ES-I3 (cell line): ENCODE results near the gene LSM11.

ENCODE experiments used
- H3K36me3 ChIP-seq: 2 replicates; pipeline ENCODE4 v1.6.1; 2013; ENCODE audit warnings: mild to moderate bottlenecking, low read length, control low read depth, moderate library complexity; ENCODE audit not compliant: insufficient read depth
- H3K4me1 ChIP-seq: 2 replicates; pipeline ENCODE4 v1.6.1; 2013; ENCODE audit warnings: mild to moderate bottlenecking, control low read depth, low read length; ENCODE audit not compliant: insufficient read depth
- H3K9ac ChIP-seq: 2 replicates; pipeline ENCODE4 v1.6.1; 2013; ENCODE audit warnings: low read depth, mild to moderate bottlenecking, low read length, moderate library complexity
- H3K9me3 ChIP-seq: 2 replicates; pipeline ENCODE4 v1.6.1; 2013; ENCODE audit warnings: mild to moderate bottlenecking, low read length, moderate library complexity; ENCODE audit not compliant: control insufficient read depth, insufficient read depth

LSM11 gene

GRCh38 chr5:157745041-157745456 lies 1.5 kb downstream of the LSM11 start:
- no peak overlapping the region for H3K9ac ChIP-seq
- no peaks in the 10 kb centered on the region for H3K9me3 ChIP-seq
- H3K4me1 ChIP-seq = no peaks in the 10 kb centered on the region
- H3K36me3 ChIP-seq = no peaks in the 10 kb centered on the region

GRCh38 chr5:157747173-157747740 lies 3.7 kb downstream of the LSM11 start:
- H3K9me3 ChIP-seq = no peaks in the 10 kb centered on the region
- H3K9ac ChIP-seq = no peak overlapping the region
- no peaks in the 10 kb centered on the region for H3K4me1 ChIP-seq
- H3K36me3 ChIP-seq = no peaks in the 10 kb centered on the region

- Histone ChIP-seq H3K4me1 (no peaks in the 10 kb centered on the region), H3K9me3 (no peaks in the 10 kb centered on the region), H3K36me3 (no peaks in the 10 kb centered on the region), H3K9ac (no peak overlapping the region)
Measured at GRCh38 chr5:157747766-157748700, 4.5 kb downstream of the LSM11 start.

GRCh38 chr5:157748760-157749461 lies 5.4 kb downstream of the LSM11 start:
- Histone ChIP-seq H3K36me3 (no peaks in the 10 kb centered on the region), H3K9me3 (no peaks in the 10 kb centered on the region), H3K4me1 (no peaks in the 10 kb centered on the region), H3K9ac (no peak overlapping the region)

GRCh38 chr5:157749462-157749799 lies 5.9 kb downstream of the LSM11 start:
- Histone ChIP-seq H3K9ac (no peak overlapping the region), H3K36me3 (no peaks in the 10 kb centered on the region)

GRCh38 chr5:157750320-157750719 lies 6.8 kb downstream of the LSM11 start:
- Histone ChIP-seq H3K9ac (no peak overlapping the region), H3K4me1 (no peaks in the 10 kb centered on the region), H3K36me3 (peaks cover 6% of the 10 kb centered on the region; the same call in 1 of the 2 replicates), H3K9me3 (no peaks in the 10 kb centered on the region)

More at GRCh38 chr5:157749462-157749799, 5.9 kb downstream of the LSM11 start:
- H3K9me3 ChIP-seq = no peaks in the 10 kb centered on the region
- H3K4me1 ChIP-seq = no peaks in the 10 kb centered on the region

- H3K9me3 ChIP-seq = no peaks in the 10 kb centered on the region
- no peaks in the 10 kb centered on the region for H3K4me1 ChIP-seq
- H3K36me3 ChIP-seq = peaks cover 6% of the 10 kb centered on the region; the same call in 1 of the 2 replicates
- no peak overlapping the region for H3K9ac ChIP-seq
Measured at GRCh38 chr5:157756122-157756521, 12.6 kb downstream of the LSM11 start.

- Histone ChIP-seq H3K9me3 (no peaks in the 10 kb centered on the region), H3K4me1 (no peaks in the 10 kb centered on the region), H3K9ac (no peak overlapping the region), H3K36me3 (peaks cover 6% of the 10 kb centered on the region; the same call in 1 of the 2 replicates)
Measured at GRCh38 chr5:157758706-157759105, 15.2 kb downstream of the LSM11 start.

- no peaks in the 10 kb centered on the region; the same call in 1 of the 2 replicates for H3K36me3 ChIP-seq
- H3K9me3 ChIP-seq = no peaks in the 10 kb centered on the region
- no peak overlapping the region for H3K9ac ChIP-seq
- H3K4me1 ChIP-seq = no peaks in the 10 kb centered on the region
Measured at GRCh38 chr5:157761690-157762621, 18.4 kb downstream of the LSM11 start.

- Histone ChIP-seq H3K9ac (no peak overlapping the region), H3K36me3 (no peaks in the 10 kb centered on the region; the same call in 1 of the 2 replicates), H3K4me1 (no peaks in the 10 kb centered on the region), H3K9me3 (no peaks in the 10 kb centered on the region)
Measured at GRCh38 chr5:157764531-157764930, 21.0 kb downstream of the LSM11 start.

GRCh38 chr5:157766442-157766841 lies 22.9 kb downstream of the LSM11 start:
- Histone ChIP-seq H3K36me3 (no peaks in the 10 kb centered on the region; the same call in 1 of the 2 replicates), H3K4me1 (no peaks in the 10 kb centered on the region), H3K9me3 (no peaks in the 10 kb centered on the region), H3K9ac (no peak overlapping the region)

- Histone ChIP-seq H3K4me1 (no peaks in the 10 kb centered on the region), H3K36me3 (no peaks in the 10 kb centered on the region; the same call in 1 of the 2 replicates), H3K9me3 (no peaks in the 10 kb centered on the region), H3K9ac (no peak overlapping the region)
Measured at GRCh38 chr5:157766902-157767301, 23.4 kb downstream of the LSM11 start.

GRCh38 chr5:157767689-157768088 lies 24.2 kb downstream of the LSM11 start:
- Histone ChIP-seq H3K9ac (no peak overlapping the region), H3K9me3 (no peaks in the 10 kb centered on the region), H3K4me1 (no peaks in the 10 kb centered on the region)

GRCh38 chr5:157770665-157771064 lies 27.2 kb downstream of the LSM11 start:
- no peak overlapping the region for H3K9ac ChIP-seq
- no peaks in the 10 kb centered on the region for H3K9me3 ChIP-seq
- no peaks in the 10 kb centered on the region; the same call in 1 of the 2 replicates for H3K36me3 ChIP-seq
- no peaks in the 10 kb centered on the region for H3K4me1 ChIP-seq

More at GRCh38 chr5:157767689-157768088, 24.2 kb downstream of the LSM11 start:
- H3K36me3 ChIP-seq = no peaks in the 10 kb centered on the region; the same call in 1 of the 2 replicates
